Subcutaneous adipose tissue (tissue), 4 donors: ENCODE measurements around the gene INHA. TPM values are rescaled to one million over a fixed set of nuclear protein-coding genes. Genes with fewer than 3 reads are reported as not detected.

Experiments
- total RNA-seq, 4 donors: library from RNA; depleted of rRNA; stranded (reverse); fragments of >200 nt; gene quantifications; one replicate each; pipeline ENCODE4 v1.1.0, GENCODE V29; 2016
- TF ChIP-seq, protein P1 (sequence below): fragments of 450-650 bp; IDR thresholded peaks from one replicate; pipeline ENCODE4 v1.5.1; 2016; ENCODE audit warnings: low read depth, mild to moderate bottlenecking, control low read depth, antibody characterized with exemption, moderate library complexity

Gene INHA
- total RNA-seq, 4 donors from 2014 or later: 0.66 to 1.5 TPM; not detected in 2

- TF ChIP-seq, protein P1, sequence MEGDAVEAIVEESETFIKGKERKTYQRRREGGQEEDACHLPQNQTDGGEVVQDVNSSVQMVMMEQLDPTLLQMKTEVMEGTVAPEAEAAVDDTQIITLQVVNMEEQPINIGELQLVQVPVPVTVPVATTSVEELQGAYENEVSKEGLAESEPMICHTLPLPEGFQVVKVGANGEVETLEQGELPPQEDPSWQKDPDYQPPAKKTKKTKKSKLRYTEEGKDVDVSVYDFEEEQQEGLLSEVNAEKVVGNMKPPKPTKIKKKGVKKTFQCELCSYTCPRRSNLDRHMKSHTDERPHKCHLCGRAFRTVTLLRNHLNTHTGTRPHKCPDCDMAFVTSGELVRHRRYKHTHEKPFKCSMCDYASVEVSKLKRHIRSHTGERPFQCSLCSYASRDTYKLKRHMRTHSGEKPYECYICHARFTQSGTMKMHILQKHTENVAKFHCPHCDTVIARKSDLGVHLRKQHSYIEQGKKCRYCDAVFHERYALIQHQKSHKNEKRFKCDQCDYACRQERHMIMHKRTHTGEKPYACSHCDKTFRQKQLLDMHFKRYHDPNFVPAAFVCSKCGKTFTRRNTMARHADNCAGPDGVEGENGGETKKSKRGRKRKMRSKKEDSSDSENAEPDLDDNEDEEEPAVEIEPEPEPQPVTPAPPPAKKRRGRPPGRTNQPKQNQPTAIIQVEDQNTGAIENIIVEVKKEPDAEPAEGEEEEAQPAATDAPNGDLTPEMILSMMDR: no peak
Measured at GRCh38 chr2:219592736-219593135, 20.6 kb downstream of the INHA start.

- TF ChIP-seq, protein P1: no peak
Measured at GRCh38 chr2:219593154-219593553, 21.0 kb downstream of the INHA start.

GRCh38 chr2:219595256-219595655, 23.1 kb downstream of the INHA start:
- TF ChIP-seq, protein P1: no peak

DNA sequence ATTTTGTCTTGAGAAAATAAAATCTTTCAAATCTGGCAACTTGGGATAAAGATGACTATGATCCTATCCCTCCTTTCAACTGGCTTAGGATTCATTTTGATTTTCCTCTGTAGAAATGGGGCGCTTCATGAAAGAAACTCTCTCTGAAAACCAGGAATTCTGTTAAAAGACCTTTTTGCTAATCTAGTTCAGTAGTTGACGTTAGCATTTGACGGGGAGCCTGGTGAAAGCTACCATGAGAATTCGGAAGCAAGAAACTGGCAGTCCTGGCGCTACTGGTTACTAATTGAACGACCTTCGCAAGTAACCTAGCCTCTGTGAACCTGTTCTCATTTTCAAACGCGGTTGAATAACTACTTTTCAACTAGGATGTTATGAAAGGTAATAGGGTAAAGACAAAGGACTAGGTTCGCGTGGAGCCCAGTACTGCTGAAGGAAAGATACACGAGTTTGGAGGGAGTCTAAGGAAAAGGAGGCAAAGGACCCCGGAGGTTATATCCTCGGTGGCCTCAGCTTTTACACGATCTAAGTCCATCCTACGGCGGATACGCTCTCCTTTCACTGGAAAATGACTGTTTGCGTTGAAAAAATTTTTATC, 24.9 kb downstream of the INHA start:
- TF ChIP-seq, protein P1: no peak

GRCh38 chr2:219597552-219598307, 25.6 kb downstream of the INHA start, which contains the start of gene STK11IP:
Gene STK11IP, plus strand, starts transcription at chr2:219597857. Its CDS starts 263 bp downstream, at chr2:219598120.
- TF ChIP-seq, protein P1: no peak

GRCh38 chr2:219598308-219599078, 26.4 kb downstream of the INHA start:
- TF ChIP-seq, protein P1: no peak

GRCh38 chr2:219603771-219604170, 31.7 kb downstream of the INHA start:
- TF ChIP-seq, protein P1: no peak
